Measurements from ENCODE around the gene PAM. TPM values are rescaled to one million over a fixed set of nuclear protein-coding genes. Genes with fewer than 3 reads are reported as not detected.

The PAM gene
- polyA plus RNA-seq, 1 donor from 2014 or later, result 363 TPM

DNA sequence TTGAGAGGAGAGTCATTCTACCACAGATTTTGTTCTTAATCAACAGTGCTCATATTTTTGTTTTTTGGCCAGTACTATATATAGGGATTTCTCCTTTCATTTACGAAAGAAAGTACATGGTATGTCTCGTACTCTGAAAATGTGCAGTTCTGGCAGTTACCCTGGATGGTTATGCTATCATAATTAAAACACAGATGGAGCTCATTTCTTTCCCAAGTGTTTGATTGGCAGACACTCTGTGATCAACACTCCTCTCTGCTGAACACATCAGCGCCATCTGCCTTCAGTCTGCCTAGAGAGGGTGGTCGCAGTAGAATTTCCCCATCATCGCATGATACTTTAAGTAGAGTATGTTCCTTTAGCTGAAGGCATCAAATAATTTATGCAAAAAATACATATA, 64.5 kb downstream of the PAM start:
- no peak overlapping the region for H3K9ac ChIP-seq (ENCODE audit: low read length)
- no peak overlapping the region for H3K4me3 ChIP-seq (ENCODE audit: low read length)
- no peaks in the 10 kb centered on the region for H4K20me1 ChIP-seq (ENCODE audit: insufficient read depth)
- H3K9me3 ChIP-seq (ENCODE audit: low read length), result no peaks in the 10 kb centered on the region
- no peaks in the 10 kb centered on the region for H3K9me2 ChIP-seq (ENCODE audit: insufficient read depth, low read length)
- H3K36me3 ChIP-seq (ENCODE audit: insufficient read depth, low read length), result no peaks in the 10 kb centered on the region
- no peaks in the 10 kb centered on the region for H3K27me3 ChIP-seq (ENCODE audit: insufficient read depth, low read depth, low read length)
- no peak overlapping the region for H3K27ac ChIP-seq (ENCODE audit: low read length)
- H2AFZ ChIP-seq (ENCODE audit: low read depth, low read length), result no peak overlapping the region
- no peak overlapping the region for H3K4me2 ChIP-seq (ENCODE audit: low read length)
- TF ChIP-seq SMC3 (conservative IDR thresholded peaks at IDR 0.05; ENCODE audit: poor library complexity), result peak; percentile 18
- no peak for TF ChIP-seq TAF1 (IDR thresholded peaks at IDR 0.05; ENCODE audit: low read depth)
- H3F3A ChIP-seq (ENCODE audit: insufficient read depth, low read length, poor library complexity, severe bottlenecking), result no peaks in the 10 kb centered on the region
- H3K79me2 ChIP-seq (replicated peaks; ENCODE audit: insufficient read depth, low read length), result peaks cover 27% of the 10 kb centered on the region

DNA sequence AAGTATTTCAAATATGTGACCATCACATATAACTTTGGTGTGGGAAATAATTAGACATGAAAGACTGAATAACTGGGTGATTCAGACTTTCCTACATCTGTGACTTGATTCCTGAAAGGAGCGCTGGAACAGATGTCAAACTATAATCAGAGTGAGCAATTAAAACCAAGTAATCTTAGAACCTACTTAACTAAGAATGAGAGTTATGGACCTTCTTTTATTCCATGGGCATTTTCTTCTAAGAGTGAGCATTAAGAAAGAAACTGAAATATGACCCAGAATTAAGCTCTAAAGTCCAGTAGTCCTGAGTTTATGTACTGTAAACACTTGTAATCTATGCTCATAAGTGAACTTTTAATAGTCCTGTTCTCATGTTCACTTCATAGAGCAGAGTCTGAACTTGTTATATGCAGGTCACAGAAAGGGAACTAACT, 68.4 kb downstream of the PAM start:
- no peak overlapping the region for H2AFZ ChIP-seq (ENCODE audit: low read depth, low read length)
- H3K4me2 ChIP-seq (ENCODE audit: low read length), result no peak overlapping the region
- no peaks in the 10 kb centered on the region for H3F3A ChIP-seq (ENCODE audit: insufficient read depth, low read length, poor library complexity, severe bottlenecking)
- H4K20me1 ChIP-seq (ENCODE audit: insufficient read depth), result no peaks in the 10 kb centered on the region
- H3K9ac ChIP-seq (ENCODE audit: low read length), result no peak overlapping the region
- H3K4me3 ChIP-seq (ENCODE audit: low read length), result no peak overlapping the region
- no peak overlapping the region for H3K27ac ChIP-seq (ENCODE audit: low read length)
- no peaks in the 10 kb centered on the region for H3K9me3 ChIP-seq (ENCODE audit: low read length)
- no peak for TF ChIP-seq EZH2 (IDR thresholded peaks at IDR 0.05; ENCODE audit: borderline replicate concordance, insufficient read depth, low read length, poor library complexity, severe bottlenecking)
- TF ChIP-seq REST (IDR thresholded peaks at IDR 0.05; ENCODE audit: borderline replicate concordance), result no peak
- TF ChIP-seq SMC3 (conservative IDR thresholded peaks at IDR 0.05; ENCODE audit: poor library complexity), result no peak
- TF ChIP-seq RAD21 (conservative IDR thresholded peaks at IDR 0.05), result no peak
- TF ChIP-seq EP300 (conservative IDR thresholded peaks at IDR 0.05; ENCODE audit: poor library complexity, severe bottlenecking), result no peak
- no peak for TF ChIP-seq TAF1 (IDR thresholded peaks at IDR 0.05; ENCODE audit: low read depth)
- no peak for TF ChIP-seq POLR2AphosphoS5 (IDR thresholded peaks at IDR 0.05)
- no peak for TF ChIP-seq MXI1 (conservative IDR thresholded peaks at IDR 0.05; ENCODE audit: poor library complexity, severe bottlenecking)
- TF ChIP-seq, protein P1, sequence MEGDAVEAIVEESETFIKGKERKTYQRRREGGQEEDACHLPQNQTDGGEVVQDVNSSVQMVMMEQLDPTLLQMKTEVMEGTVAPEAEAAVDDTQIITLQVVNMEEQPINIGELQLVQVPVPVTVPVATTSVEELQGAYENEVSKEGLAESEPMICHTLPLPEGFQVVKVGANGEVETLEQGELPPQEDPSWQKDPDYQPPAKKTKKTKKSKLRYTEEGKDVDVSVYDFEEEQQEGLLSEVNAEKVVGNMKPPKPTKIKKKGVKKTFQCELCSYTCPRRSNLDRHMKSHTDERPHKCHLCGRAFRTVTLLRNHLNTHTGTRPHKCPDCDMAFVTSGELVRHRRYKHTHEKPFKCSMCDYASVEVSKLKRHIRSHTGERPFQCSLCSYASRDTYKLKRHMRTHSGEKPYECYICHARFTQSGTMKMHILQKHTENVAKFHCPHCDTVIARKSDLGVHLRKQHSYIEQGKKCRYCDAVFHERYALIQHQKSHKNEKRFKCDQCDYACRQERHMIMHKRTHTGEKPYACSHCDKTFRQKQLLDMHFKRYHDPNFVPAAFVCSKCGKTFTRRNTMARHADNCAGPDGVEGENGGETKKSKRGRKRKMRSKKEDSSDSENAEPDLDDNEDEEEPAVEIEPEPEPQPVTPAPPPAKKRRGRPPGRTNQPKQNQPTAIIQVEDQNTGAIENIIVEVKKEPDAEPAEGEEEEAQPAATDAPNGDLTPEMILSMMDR (IDR thresholded peaks at IDR 0.05; ENCODE audit: poor library complexity, severe bottlenecking), result no peak
- H3K27me3 ChIP-seq (ENCODE audit: insufficient read depth, low read depth, low read length), result no peaks in the 10 kb centered on the region
- H3K36me3 ChIP-seq (ENCODE audit: insufficient read depth, low read length), result no peaks in the 10 kb centered on the region
- H3K9me2 ChIP-seq (ENCODE audit: insufficient read depth, low read length), result no peaks in the 10 kb centered on the region
- peaks cover 14% of the 10 kb centered on the region for H3K79me2 ChIP-seq (replicated peaks; ENCODE audit: insufficient read depth, low read length)

GRCh38 chr5:102826629-102827028, 71.5 kb downstream of the PAM start:
- Histone ChIP-seq H3F3A (ENCODE audit: insufficient read depth, low read length, poor library complexity, severe bottlenecking) (no peaks in the 10 kb centered on the region), H3K4me2 (ENCODE audit: low read length) (no peak overlapping the region), H3K9ac (ENCODE audit: low read length) (no peak overlapping the region), H3K79me2 (replicated peaks; ENCODE audit: insufficient read depth, low read length) (peaks cover 7% of the 10 kb centered on the region), H3K27ac (ENCODE audit: low read length) (no peak overlapping the region), H3K36me3 (ENCODE audit: insufficient read depth, low read length) (no peaks in the 10 kb centered on the region), H3K9me3 (ENCODE audit: low read length) (no peaks in the 10 kb centered on the region), H3K9me2 (ENCODE audit: insufficient read depth, low read length) (no peaks in the 10 kb centered on the region), H3K27me3 (ENCODE audit: insufficient read depth, low read depth, low read length) (no peaks in the 10 kb centered on the region), H2AFZ (ENCODE audit: low read depth, low read length) (no peak overlapping the region), H3K4me3 (ENCODE audit: low read length) (no peak overlapping the region), H4K20me1 (ENCODE audit: insufficient read depth) (no peaks in the 10 kb centered on the region)
- no peak for TF ChIP-seq EZH2 (IDR thresholded peaks at IDR 0.05; ENCODE audit: borderline replicate concordance, insufficient read depth, low read length, poor library complexity, severe bottlenecking)
- TF ChIP-seq POLR2AphosphoS5 (IDR thresholded peaks at IDR 0.05), result no peak
- no peak for TF ChIP-seq MXI1 (conservative IDR thresholded peaks at IDR 0.05; ENCODE audit: poor library complexity, severe bottlenecking)
- TF ChIP-seq, protein P1 (IDR thresholded peaks at IDR 0.05; ENCODE audit: poor library complexity, severe bottlenecking), result no peak
- no peak for TF ChIP-seq EP300 (conservative IDR thresholded peaks at IDR 0.05; ENCODE audit: poor library complexity, severe bottlenecking)
- no peak for TF ChIP-seq RAD21 (conservative IDR thresholded peaks at IDR 0.05)
- no peak for TF ChIP-seq REST (IDR thresholded peaks at IDR 0.05; ENCODE audit: borderline replicate concordance)
- TF ChIP-seq TAF1 (IDR thresholded peaks at IDR 0.05; ENCODE audit: low read depth), result no peak
- TF ChIP-seq SMC3 (conservative IDR thresholded peaks at IDR 0.05; ENCODE audit: poor library complexity), result no peak

Measured in neural cell (in vitro differentiated cells).